ENCODE measurements around the gene CFAP251. TPM values are rescaled to one million over a fixed set of nuclear protein-coding genes. Genes with fewer than 3 reads are reported as not detected.

Gene CFAP251
- total and polyA plus RNA-seq, 10 of the 15 experiments (the other 5 are each of a cell fraction or from before 2014, with no cell fraction given) = 0.10 to 0.97 (median 0.64) TPM

- no peaks in the 10 kb centered on the region; the same call in 2 of the 3 replicates for H3K9me3 ChIP-seq (replicated peaks; ENCODE audit: control insufficient read depth, insufficient read depth, low read length)
- H3K9ac ChIP-seq (ENCODE audit: control insufficient read depth, insufficient read depth, low read length) = no peak overlapping the region
- ChIA-PET POLR2A (no interaction called here), CTCF (no interaction called here), SMC1A (ENCODE audit: uncharacterized antibody, unreplicated experiment) (no interaction called here), RAD21 (ENCODE audit: unreplicated experiment) (no interaction called here)
- peaks cover 2% of the 10 kb centered on the region; the same call in 1 of the 2 replicates for H3K4me1 ChIP-seq (ENCODE audit: control insufficient read depth, insufficient read depth, low read length)
- 100% methylated on average over 2 of the region's 2 CpGs for WGBS (ENCODE audit: insufficient coverage, insufficient replicate concordance, low lambda C conversion rate, missing lambda C conversion rate)
- TF ChIP-seq BCL11A (IDR thresholded peaks at IDR 0.05; ENCODE audit: low read depth, low read length) (no peak), KDM1A (IDR thresholded peaks at IDR 0.05; ENCODE audit: borderline replicate concordance) (no peak), JUND (IDR thresholded peaks at IDR 0.05; ENCODE audit: low read depth, low read length) (no peak)
- TF ChIP-seq, protein P1, sequence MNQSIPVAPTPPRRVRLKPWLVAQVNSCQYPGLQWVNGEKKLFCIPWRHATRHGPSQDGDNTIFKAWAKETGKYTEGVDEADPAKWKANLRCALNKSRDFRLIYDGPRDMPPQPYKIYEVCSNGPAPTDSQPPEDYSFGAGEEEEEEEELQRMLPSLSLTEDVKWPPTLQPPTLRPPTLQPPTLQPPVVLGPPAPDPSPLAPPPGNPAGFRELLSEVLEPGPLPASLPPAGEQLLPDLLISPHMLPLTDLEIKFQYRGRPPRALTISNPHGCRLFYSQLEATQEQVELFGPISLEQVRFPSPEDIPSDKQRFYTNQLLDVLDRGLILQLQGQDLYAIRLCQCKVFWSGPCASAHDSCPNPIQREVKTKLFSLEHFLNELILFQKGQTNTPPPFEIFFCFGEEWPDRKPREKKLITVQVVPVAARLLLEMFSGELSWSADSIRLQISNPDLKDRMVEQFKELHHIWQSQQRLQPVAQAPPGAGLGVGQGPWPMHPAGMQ (IDR thresholded peaks at IDR 0.05; ENCODE audit: borderline replicate concordance) = no peak
- no peak for ATAC-seq
- in situ Hi-C loops (cut with MboI) (no loop called here), intact Hi-C loops (cut with micrococcal nuclease; ENCODE audit: unreplicated experiment) (no loop called here)
- no peaks in the 10 kb centered on the region for H3K36me3 ChIP-seq (ENCODE audit: control insufficient read depth in 2 of 2, insufficient read depth in 2 of 2, low read length in 1 of 2)
- H3K4me2 ChIP-seq (ENCODE audit: control insufficient read depth, insufficient read depth) = no peak overlapping the region
- H3K27me3 ChIP-seq (replicated peaks in 1 of 2; ENCODE audit: control insufficient read depth in 2 of 2, insufficient read depth in 2 of 2, low read length in 1 of 2) = no peaks in the 10 kb centered on the region
- H3K79me2 ChIP-seq (ENCODE audit: control insufficient read depth, insufficient read depth, low read length) = no peaks in the 10 kb centered on the region
- no peak for FAIRE-seq
- H3K4me3 ChIP-seq = no peak overlapping the region
- BruUV-seq (replicated peaks) = no TSS peak
- DNase-seq (ENCODE audit: low read depth, low spot score) = no peak
- no peaks in the 10 kb centered on the region; the same call in 1 of the 2 replicates for H4K20me1 ChIP-seq (ENCODE audit: control insufficient read depth, insufficient read depth)
- no peak overlapping the region for H2AFZ ChIP-seq (ENCODE audit: control insufficient read depth, low read depth, low read length)
- no peak overlapping the region for H3K27ac ChIP-seq (ENCODE audit: control insufficient read depth, insufficient read depth)
These were observed 15.9 kb downstream of the CFAP251 start for GRCh38 chr12:121934309-121934664.

- ChIA-PET CTCF (no interaction called here), SMC1A (ENCODE audit: uncharacterized antibody, unreplicated experiment) (no interaction called here), POLR2A (no interaction called here), RAD21 (ENCODE audit: unreplicated experiment) (no interaction called here)
- WGBS (ENCODE audit: insufficient coverage, insufficient replicate concordance, low lambda C conversion rate, missing lambda C conversion rate) = 90% methylated on average over 7 of the region's 7 CpGs
- BruUV-seq (replicated peaks) = no TSS peak
- H3K4me3 ChIP-seq = no peak overlapping the region
- no peaks in the 10 kb centered on the region; the same call in 2 of the 3 replicates for H3K9me3 ChIP-seq (replicated peaks; ENCODE audit: control insufficient read depth, insufficient read depth, low read length)
- FAIRE-seq (no peak), ATAC-seq (no peak), DNase-seq (ENCODE audit: low read depth, low spot score) (no peak)
- intact Hi-C loops (cut with micrococcal nuclease; ENCODE audit: unreplicated experiment) (no loop called here), in situ Hi-C loops (cut with MboI) (no loop called here)
- no peak overlapping the region for H3K4me2 ChIP-seq (ENCODE audit: control insufficient read depth, insufficient read depth)
- no peak overlapping the region for H2AFZ ChIP-seq (ENCODE audit: control insufficient read depth, low read depth, low read length)
- H4K20me1 ChIP-seq (ENCODE audit: control insufficient read depth, insufficient read depth) = no peaks in the 10 kb centered on the region; the same call in 1 of the 2 replicates
- no peak overlapping the region for H3K9ac ChIP-seq (ENCODE audit: control insufficient read depth, insufficient read depth, low read length)
- H3K27ac ChIP-seq (ENCODE audit: control insufficient read depth, insufficient read depth) = no peak overlapping the region
- peaks cover 4% of the 10 kb centered on the region; the same call in 1 of the 2 replicates for H3K4me1 ChIP-seq (ENCODE audit: control insufficient read depth, insufficient read depth, low read length)
- no peaks in the 10 kb centered on the region for H3K79me2 ChIP-seq (ENCODE audit: control insufficient read depth, insufficient read depth, low read length)
- no peaks in the 10 kb centered on the region for H3K27me3 ChIP-seq (replicated peaks in 1 of 2; ENCODE audit: control insufficient read depth in 2 of 2, insufficient read depth in 2 of 2, low read length in 1 of 2)
- H3K36me3 ChIP-seq (ENCODE audit: control insufficient read depth in 2 of 2, insufficient read depth in 2 of 2, low read length in 1 of 2) = no peaks in the 10 kb centered on the region
- no peak for TF ChIP-seq GATAD2B (conservative IDR thresholded peaks at IDR 0.05; ENCODE audit: low read depth)
- TF ChIP-seq CHD1 (IDR thresholded peaks at IDR 0.05; ENCODE audit: low read depth, low read length) = no peak
- no peak for TF ChIP-seq RAD51 (IDR thresholded peaks at IDR 0.05)
- TF ChIP-seq ESRRA (IDR thresholded peaks at IDR 0.05; ENCODE audit: low read length) = no peak
- no peak for TF ChIP-seq TAF1 (IDR thresholded peaks at IDR 0.05; ENCODE audit: borderline replicate concordance, low read depth, low read length)
- no peak for TF ChIP-seq ZNF207 (IDR thresholded peaks at IDR 0.05; ENCODE audit: borderline replicate concordance)
- no peak for TF ChIP-seq PRDM15 (CRISPR knock-in tag; IDR thresholded peaks at IDR 0.05)
- TF ChIP-seq PAX5 (IDR thresholded peaks at IDR 0.05; ENCODE audit: borderline replicate concordance, low read depth, low read length) = no peak
- no peak for TF ChIP-seq NR2C1 (IDR thresholded peaks at IDR 0.05)
- TF ChIP-seq KAT2A (conservative IDR thresholded peaks at IDR 0.05; ENCODE audit: control insufficient read depth, low read depth, low read length) = no peak
- no peak for TF ChIP-seq GABPA (IDR thresholded peaks at IDR 0.05; ENCODE audit: low read depth)
These were observed 19.3 kb downstream of the CFAP251 start for GRCh38 chr12:121937654-121938053.

Data from GM12878 (cell line).